ENCODE results near the gene TCAIM. TPM values are rescaled to one million over a fixed set of nuclear protein-coding genes. Genes with fewer than 3 reads are reported as not detected.

Gene TCAIM
- total RNA-seq, 1 experiment from 2014 or later: 20.2 TPM

DNA sequence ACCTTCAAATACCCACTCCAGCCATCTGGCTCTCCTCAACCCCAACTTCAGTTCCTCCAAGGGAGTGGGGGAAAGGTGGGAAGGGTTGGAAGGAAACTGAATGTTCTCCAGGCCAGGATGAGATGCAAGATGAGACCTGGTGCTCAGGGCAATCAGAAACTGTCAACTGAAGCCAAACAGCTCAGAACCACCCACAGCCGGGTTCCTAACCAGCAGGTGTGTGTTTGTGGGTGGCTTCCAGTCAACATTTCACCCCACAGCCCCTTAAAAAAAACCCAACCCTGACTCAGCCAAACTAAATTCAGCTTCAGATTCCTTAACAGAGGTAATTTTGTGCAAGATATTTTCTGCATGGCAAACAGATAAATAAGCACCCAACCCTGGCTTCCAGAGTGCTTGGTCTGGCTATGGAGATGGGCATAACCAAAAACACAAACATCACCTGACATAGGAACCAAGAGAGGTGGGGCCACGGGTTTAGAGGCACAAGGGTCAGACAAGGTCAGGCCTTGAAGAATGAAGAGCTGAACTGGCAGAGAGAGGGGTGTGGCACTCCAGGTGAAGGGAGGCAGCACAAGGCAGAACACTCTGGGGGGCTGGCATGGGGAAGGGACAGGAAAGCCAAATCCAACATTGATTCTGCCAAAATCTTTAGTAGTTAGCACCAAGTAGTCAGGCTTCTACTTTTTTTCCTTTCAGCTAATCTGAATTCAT is 104.2 kb downstream of the TCAIM start:
- H3K79me2 ChIP-seq (ENCODE audit: low read length): no peaks in the 10 kb centered on the region
- H3K27ac ChIP-seq (ENCODE audit: low read length): no peak overlapping the region
- H3K4me1 ChIP-seq (ENCODE audit: insufficient read depth, low read length): no peaks in the 10 kb centered on the region
- H3K36me3 ChIP-seq (ENCODE audit: low read depth, low read length): peaks cover 37% of the 10 kb centered on the region
- ChIA-PET POLR2A (ENCODE audit: unreplicated experiment) (interaction anchor here (0.6 kb wide), 1 partner anchor 948 kb away, joined by 12 read pairs; no protein-coding TSS in a partner anchor), CTCF (no interaction called here)
- no peak overlapping the region for H3K9ac ChIP-seq (ENCODE audit: low read length)
- ATAC-seq (no peak), DNase-seq (no peak)
- no peaks in the 10 kb centered on the region for H3F3A ChIP-seq (ENCODE audit: low read length, unreplicated experiment)
- no peaks in the 10 kb centered on the region for H3K9me2 ChIP-seq (replicated peaks; ENCODE audit: low read length)
- no peak overlapping the region for H2AFZ ChIP-seq (ENCODE audit: low read length)
- no peak overlapping the region for H3K4me2 ChIP-seq (ENCODE audit: low read length)
- no peaks in the 10 kb centered on the region for H3K27me3 ChIP-seq (ENCODE audit: low read length)
- BruUV-seq (replicated peaks): no TSS peak
- no peak overlapping the region for H3K4me3 ChIP-seq (ENCODE audit: low read length)
- TF ChIP-seq EZH2 (IDR thresholded peaks at IDR 0.05; ENCODE audit: low read length, unreplicated experiment) (no peak), EZH2phosphoT487 (IDR thresholded peaks at IDR 0.05; ENCODE audit: borderline replicate concordance, low read length) (no peak)
- TF ChIP-seq, protein P1, sequence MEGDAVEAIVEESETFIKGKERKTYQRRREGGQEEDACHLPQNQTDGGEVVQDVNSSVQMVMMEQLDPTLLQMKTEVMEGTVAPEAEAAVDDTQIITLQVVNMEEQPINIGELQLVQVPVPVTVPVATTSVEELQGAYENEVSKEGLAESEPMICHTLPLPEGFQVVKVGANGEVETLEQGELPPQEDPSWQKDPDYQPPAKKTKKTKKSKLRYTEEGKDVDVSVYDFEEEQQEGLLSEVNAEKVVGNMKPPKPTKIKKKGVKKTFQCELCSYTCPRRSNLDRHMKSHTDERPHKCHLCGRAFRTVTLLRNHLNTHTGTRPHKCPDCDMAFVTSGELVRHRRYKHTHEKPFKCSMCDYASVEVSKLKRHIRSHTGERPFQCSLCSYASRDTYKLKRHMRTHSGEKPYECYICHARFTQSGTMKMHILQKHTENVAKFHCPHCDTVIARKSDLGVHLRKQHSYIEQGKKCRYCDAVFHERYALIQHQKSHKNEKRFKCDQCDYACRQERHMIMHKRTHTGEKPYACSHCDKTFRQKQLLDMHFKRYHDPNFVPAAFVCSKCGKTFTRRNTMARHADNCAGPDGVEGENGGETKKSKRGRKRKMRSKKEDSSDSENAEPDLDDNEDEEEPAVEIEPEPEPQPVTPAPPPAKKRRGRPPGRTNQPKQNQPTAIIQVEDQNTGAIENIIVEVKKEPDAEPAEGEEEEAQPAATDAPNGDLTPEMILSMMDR (conservative IDR thresholded peaks at IDR 0.05; ENCODE audit: low read depth, low read length): no peak
- no peaks in the 10 kb centered on the region for H4K20me1 ChIP-seq (ENCODE audit: low read length)
- H3K9me3 ChIP-seq (ENCODE audit: low read length): no peaks in the 10 kb centered on the region
- intact Hi-C loops (cut with micrococcal nuclease): no loop called here

DNA sequence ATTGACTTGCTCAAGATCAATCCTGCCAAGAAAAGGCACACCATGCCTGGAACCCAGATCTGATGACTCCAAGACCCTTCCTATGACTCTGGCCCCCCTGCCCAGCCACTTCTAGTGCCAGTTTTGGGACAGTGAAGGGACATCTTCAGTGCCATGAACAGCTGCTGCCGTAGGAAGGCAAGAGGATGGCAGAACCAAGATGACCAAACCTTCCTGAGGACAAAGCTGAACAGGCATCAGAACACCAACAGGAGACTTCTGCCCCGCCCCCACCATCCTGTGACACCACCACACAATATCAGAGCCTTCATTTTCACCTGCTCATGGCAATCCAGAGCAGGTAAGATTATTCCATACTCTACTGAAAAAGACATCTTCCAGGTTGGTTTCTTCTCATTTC is 105.9 kb downstream of the TCAIM start:
- H4K20me1 ChIP-seq (ENCODE audit: low read length): no peaks in the 10 kb centered on the region
- H3K36me3 ChIP-seq (ENCODE audit: low read depth, low read length): peaks cover 51% of the 10 kb centered on the region
- intact Hi-C loops (cut with micrococcal nuclease): no loop called here
- no TSS peak for BruUV-seq (replicated peaks)
- DNase-seq (no peak), ATAC-seq (no peak)
- ChIA-PET CTCF (no interaction called here), POLR2A (ENCODE audit: unreplicated experiment) (no interaction called here)
- no peaks in the 10 kb centered on the region for H3K4me1 ChIP-seq (ENCODE audit: insufficient read depth, low read length)
- no peak overlapping the region for H3K4me3 ChIP-seq (ENCODE audit: low read length)
- H3K27me3 ChIP-seq (ENCODE audit: low read length): no peaks in the 10 kb centered on the region
- no peak overlapping the region for H3K9ac ChIP-seq (ENCODE audit: low read length)
- no peaks in the 10 kb centered on the region for H3K9me2 ChIP-seq (replicated peaks; ENCODE audit: low read length)
- H3K27ac ChIP-seq (ENCODE audit: low read length): no peak overlapping the region
- TF ChIP-seq EZH2phosphoT487 (IDR thresholded peaks at IDR 0.05; ENCODE audit: borderline replicate concordance, low read length) (no peak), EZH2 (IDR thresholded peaks at IDR 0.05; ENCODE audit: low read length, unreplicated experiment) (no peak)
- TF ChIP-seq, protein P1 (conservative IDR thresholded peaks at IDR 0.05; ENCODE audit: low read depth, low read length): no peak
- H2AFZ ChIP-seq (ENCODE audit: low read length): no peak overlapping the region
- H3K4me2 ChIP-seq (ENCODE audit: low read length): no peak overlapping the region
- no peaks in the 10 kb centered on the region for H3K79me2 ChIP-seq (ENCODE audit: low read length)
- H3K9me3 ChIP-seq (ENCODE audit: low read length): no peaks in the 10 kb centered on the region
- H3F3A ChIP-seq (ENCODE audit: low read length, unreplicated experiment): no peaks in the 10 kb centered on the region

DNA sequence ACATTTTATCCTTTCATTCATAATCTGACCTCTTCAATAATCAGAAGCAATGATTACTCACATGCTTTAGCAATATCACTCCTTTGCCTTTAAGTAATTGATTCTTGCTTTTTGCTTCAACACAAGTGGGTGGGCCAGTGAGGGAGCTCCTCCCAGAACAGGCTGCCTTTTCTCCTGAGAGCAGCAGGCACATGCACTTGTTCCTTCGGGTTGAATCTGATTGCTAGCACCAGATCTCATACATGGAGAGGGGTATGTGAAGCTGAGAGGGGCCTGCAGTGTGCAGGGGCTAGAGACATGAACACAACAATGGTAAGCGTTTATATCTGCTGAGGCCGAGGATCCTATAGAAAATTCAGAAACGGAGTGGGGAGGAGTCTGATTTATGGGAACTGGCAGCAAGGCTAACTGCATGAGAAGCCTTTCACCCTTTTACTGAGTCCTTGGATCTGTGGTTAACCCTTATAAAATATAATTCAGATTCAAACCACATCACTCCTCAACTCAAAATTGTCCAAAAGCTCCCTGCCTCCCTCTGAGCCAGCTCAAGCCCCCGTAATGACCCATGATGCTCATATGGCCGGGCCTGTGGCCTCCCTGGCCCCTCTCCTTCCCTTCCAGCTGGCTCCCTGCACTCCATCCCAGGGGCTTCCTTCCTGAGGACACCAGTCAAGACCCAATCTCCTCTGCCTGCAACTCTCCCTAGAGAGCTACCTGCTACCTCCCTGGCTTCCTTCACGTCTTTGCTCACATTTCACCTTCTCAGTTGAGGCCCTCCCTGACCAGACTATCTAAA is 106.5 kb downstream of the TCAIM start:
- Histone ChIP-seq H3K36me3 (ENCODE audit: low read depth, low read length) (peaks cover 56% of the 10 kb centered on the region), H3K27ac (ENCODE audit: low read length) (no peak overlapping the region), H3F3A (ENCODE audit: low read length, unreplicated experiment) (no peaks in the 10 kb centered on the region), H3K4me2 (ENCODE audit: low read length) (no peak overlapping the region), H3K9me2 (replicated peaks; ENCODE audit: low read length) (no peaks in the 10 kb centered on the region), H3K27me3 (ENCODE audit: low read length) (no peaks in the 10 kb centered on the region), H3K79me2 (ENCODE audit: low read length) (no peaks in the 10 kb centered on the region), H3K4me1 (ENCODE audit: insufficient read depth, low read length) (no peaks in the 10 kb centered on the region), H3K9ac (ENCODE audit: low read length) (no peak overlapping the region), H3K9me3 (ENCODE audit: low read length) (no peaks in the 10 kb centered on the region), H3K4me3 (ENCODE audit: low read length) (no peak overlapping the region), H4K20me1 (ENCODE audit: low read length) (no peaks in the 10 kb centered on the region), H2AFZ (ENCODE audit: low read length) (no peak overlapping the region)
- TF ChIP-seq EZH2phosphoT487 (IDR thresholded peaks at IDR 0.05; ENCODE audit: borderline replicate concordance, low read length) (no peak), EZH2 (IDR thresholded peaks at IDR 0.05; ENCODE audit: low read length, unreplicated experiment) (no peak)
- TF ChIP-seq, protein P1 (conservative IDR thresholded peaks at IDR 0.05; ENCODE audit: low read depth, low read length): no peak
- no TSS peak for BruUV-seq (replicated peaks)
- intact Hi-C loops (cut with micrococcal nuclease): no loop called here
- no peak for ATAC-seq
- ChIA-PET CTCF (no interaction called here), POLR2A (ENCODE audit: unreplicated experiment) (no interaction called here)
- no peak for DNase-seq

Measured in PC-3 (cell line).